ENCODE measurements around the gene TRIM2. TPM values are rescaled to one million over a fixed set of nuclear protein-coding genes. Genes with fewer than 3 reads are reported as not detected.

Gene TRIM2
- total RNA-seq, 1 experiment from 2014 or later = 49.6 TPM

DNA sequence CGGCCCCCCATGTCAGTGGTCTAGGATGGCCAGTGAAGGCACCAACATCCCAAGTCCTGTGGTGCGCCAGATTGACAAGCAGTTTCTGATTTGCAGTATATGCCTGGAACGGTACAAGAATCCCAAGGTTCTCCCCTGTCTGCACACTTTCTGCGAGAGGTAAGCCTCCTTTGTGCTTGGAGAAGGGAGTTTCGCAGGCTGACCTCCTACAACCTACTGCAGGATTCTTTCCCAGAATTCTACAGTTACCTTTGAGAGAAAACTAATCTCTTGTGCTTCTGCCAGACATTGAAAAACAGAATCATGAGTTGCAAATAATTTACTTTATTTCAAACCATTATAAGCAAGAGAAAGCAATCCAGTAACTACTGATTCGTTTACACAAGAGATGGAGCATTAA is 66.1 kb downstream of the TRIM2 start:
- no TSS peak for BruUV-seq (replicated peaks)
- Mint-ChIP-seq H3K4me3 (ENCODE audit: low read depth, unreplicated experiment) (no peak overlapping the region), H3K36me3 (ENCODE audit: insufficient read depth, unreplicated experiment) (peaks cover 10% of the 10 kb centered on the region), H3K4me1 (ENCODE audit: low read depth, unreplicated experiment) (peaks cover 40% of the 10 kb centered on the region), H3K27me3 (ENCODE audit: unreplicated experiment) (no peaks in the 10 kb centered on the region), H3K27ac (ENCODE audit: unreplicated experiment) (no peak overlapping the region), H3K9me3 (ENCODE audit: low read depth, unreplicated experiment) (no peaks in the 10 kb centered on the region)
- DNase-seq = no peak
- CTCF ChIA-PET = no interaction called here
- intact Hi-C loops (cut with micrococcal nuclease; ENCODE audit: unreplicated experiment) = no loop called here
- TF ChIP-seq CTCF (IDR thresholded peaks at IDR 0.05; ENCODE audit: unreplicated experiment) = no peak

DNA sequence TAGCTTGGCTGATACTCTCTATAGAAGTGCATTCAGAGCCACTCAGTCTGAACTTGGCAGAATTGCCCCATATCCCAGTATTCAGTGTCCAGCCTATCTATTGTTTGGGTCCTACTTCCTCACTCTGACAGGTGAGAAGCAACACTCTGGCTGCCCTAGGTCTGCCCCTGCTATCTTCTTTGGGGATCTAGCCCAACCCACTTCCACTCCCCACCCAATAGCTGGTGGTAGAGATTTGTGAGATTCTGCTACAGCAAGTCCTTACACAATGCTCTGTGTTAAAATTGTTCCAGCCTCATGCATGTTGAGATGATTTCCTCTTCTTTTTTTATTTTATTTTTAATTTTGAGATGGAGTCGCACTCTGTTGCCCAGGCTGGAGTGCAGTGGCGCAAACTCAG is 67.6 kb downstream of the TRIM2 start:
- Mint-ChIP-seq H3K27me3 (ENCODE audit: unreplicated experiment) (no peaks in the 10 kb centered on the region), H3K36me3 (ENCODE audit: insufficient read depth, unreplicated experiment) (peaks cover 10% of the 10 kb centered on the region), H3K9me3 (ENCODE audit: low read depth, unreplicated experiment) (no peaks in the 10 kb centered on the region), H3K4me1 (ENCODE audit: low read depth, unreplicated experiment) (peaks cover 41% of the 10 kb centered on the region), H3K4me3 (ENCODE audit: low read depth, unreplicated experiment) (no peak overlapping the region), H3K27ac (ENCODE audit: unreplicated experiment) (no peak overlapping the region)
- TF ChIP-seq CTCF (IDR thresholded peaks at IDR 0.05; ENCODE audit: unreplicated experiment) = no peak
- no peak for DNase-seq
- BruUV-seq (replicated peaks) = no TSS peak
- intact Hi-C loops (cut with micrococcal nuclease; ENCODE audit: unreplicated experiment) = no loop called here
- CTCF ChIA-PET = no interaction called here

GRCh38 chr4:153273751-153274150 is 69.5 kb downstream of the TRIM2 start:
- no peaks in the 10 kb centered on the region for H3K9me3 Mint-ChIP-seq (ENCODE audit: low read depth, unreplicated experiment)
- H3K27me3 Mint-ChIP-seq (ENCODE audit: unreplicated experiment) = no peaks in the 10 kb centered on the region
- no peak for TF ChIP-seq CTCF (IDR thresholded peaks at IDR 0.05; ENCODE audit: unreplicated experiment)
- H3K36me3 Mint-ChIP-seq (ENCODE audit: insufficient read depth, unreplicated experiment) = peaks cover 10% of the 10 kb centered on the region
- H3K4me1 Mint-ChIP-seq (ENCODE audit: low read depth, unreplicated experiment) = peaks cover 25% of the 10 kb centered on the region
- BruUV-seq (replicated peaks) = no TSS peak
- peak overlapping the region; percentile 6 for H3K27ac Mint-ChIP-seq (ENCODE audit: unreplicated experiment)
- no peak for DNase-seq
- H3K4me3 Mint-ChIP-seq (ENCODE audit: low read depth, unreplicated experiment) = no peak overlapping the region
- CTCF ChIA-PET = no interaction called here
- intact Hi-C loops (cut with micrococcal nuclease; ENCODE audit: unreplicated experiment) = no loop called here

GRCh38 chr4:153274967-153275366 is 70.7 kb downstream of the TRIM2 start:
- CTCF ChIA-PET = no interaction called here
- BruUV-seq (replicated peaks) = no TSS peak
- Mint-ChIP-seq H3K9me3 (ENCODE audit: low read depth, unreplicated experiment) (no peaks in the 10 kb centered on the region), H3K36me3 (ENCODE audit: insufficient read depth, unreplicated experiment) (peaks cover 10% of the 10 kb centered on the region), H3K27ac (ENCODE audit: unreplicated experiment) (no peak overlapping the region), H3K27me3 (ENCODE audit: unreplicated experiment) (no peaks in the 10 kb centered on the region), H3K4me3 (ENCODE audit: low read depth, unreplicated experiment) (no peak overlapping the region), H3K4me1 (ENCODE audit: low read depth, unreplicated experiment) (peaks cover 22% of the 10 kb centered on the region)
- no peak for DNase-seq
- TF ChIP-seq CTCF (IDR thresholded peaks at IDR 0.05; ENCODE audit: unreplicated experiment) = no peak
- intact Hi-C loops (cut with micrococcal nuclease; ENCODE audit: unreplicated experiment) = no loop called here
